Rectal smooth muscle tissue (tissue), 1 donor: ENCODE results near the gene RFWD3.
A peak's percentile ranks its signal among the peaks of the same experiment; 100 is the strongest.
"Not testable (repeated sequence)": the region's sequence is repeated elsewhere in the genome, so short reads cannot be mapped to it uniquely, and the experiment has no call there.

Source experiments
- H3K27ac ChIP-seq: one replicate; pipeline ENCODE4 v1.7.0; 2013; ENCODE audit warnings: low read depth, low read length, inconsistent platforms
- H3K27me3 ChIP-seq: one replicate; pipeline ENCODE4 v1.7.0; 2013; ENCODE audit warnings: low read length; ENCODE audit not compliant: control insufficient read depth, insufficient read depth
- H3K36me3 ChIP-seq: one replicate; pipeline ENCODE4 v1.7.0; 2013; ENCODE audit warnings: low read length; ENCODE audit not compliant: control insufficient read depth, insufficient read depth
- H3K4me1 ChIP-seq: one replicate; pipeline ENCODE4 v1.7.0; 2013; ENCODE audit warnings: low read length; ENCODE audit not compliant: control insufficient read depth, insufficient read depth
- H3K4me3 ChIP-seq: one replicate; pipeline ENCODE4 v1.7.0; 2013; ENCODE audit warnings: low read length
- H3K9ac ChIP-seq: one replicate; pipeline ENCODE4 v1.7.0; 2013; ENCODE audit warnings: low read length

The RFWD3 gene

GRCh38 chr16:74695450-74696422, 29.1 kb upstream of the RFWD3 start:
- no peaks in the 10 kb centered on the region for H3K4me1 ChIP-seq
- H3K36me3 ChIP-seq, result no peaks in the 10 kb centered on the region
- no peaks in the 10 kb centered on the region for H3K27me3 ChIP-seq
- H3K4me3 ChIP-seq, result peak overlapping the region; percentile 75
- no peak overlapping the region for H3K9ac ChIP-seq
- H3K27ac ChIP-seq, result peak overlapping the region; percentile 64

GRCh38 chr16:74691093-74691855, 24.6 kb upstream of the RFWD3 start:
- Histone ChIP-seq H3K4me1 (no peaks in the 10 kb centered on the region), H3K36me3 (no peaks in the 10 kb centered on the region)

GRCh38 chr16:74682556-74682955, 15.9 kb upstream of the RFWD3 start:
- Histone ChIP-seq H3K27ac (no peak overlapping the region), H3K36me3 (peaks cover 14% of the 10 kb centered on the region), H3K4me1 (no peaks in the 10 kb centered on the region), H3K4me3 (no peak overlapping the region), H3K27me3 (no peaks in the 10 kb centered on the region), H3K9ac (no peak overlapping the region)

More at GRCh38 chr16:74691093-74691855, 24.6 kb upstream of the RFWD3 start:
- Histone ChIP-seq H3K27ac (no peak overlapping the region), H3K9ac (no peak overlapping the region), H3K27me3 (no peaks in the 10 kb centered on the region), H3K4me3 (no peak overlapping the region)

GRCh38 chr16:74680681-74681080, 14.0 kb upstream of the RFWD3 start:
- H3K9ac ChIP-seq, result no peak overlapping the region
- H3K27ac ChIP-seq, result no peak overlapping the region
- H3K27me3 ChIP-seq, result no peaks in the 10 kb centered on the region
- H3K4me1 ChIP-seq, result no peaks in the 10 kb centered on the region
- H3K36me3 ChIP-seq, result peaks cover 14% of the 10 kb centered on the region
- no peak overlapping the region for H3K4me3 ChIP-seq

- Histone ChIP-seq H3K36me3 (peaks cover 16% of the 10 kb centered on the region), H3K9ac (no peak overlapping the region), H3K4me1 (no peaks in the 10 kb centered on the region), H3K4me3 (no peak overlapping the region), H3K27ac (no peak overlapping the region), H3K27me3 (no peaks in the 10 kb centered on the region)
Observed at GRCh38 chr16:74679983-74680382, 13.3 kb upstream of the RFWD3 start.

- H3K4me3 ChIP-seq, result no peak overlapping the region
- no peaks in the 10 kb centered on the region for H3K27me3 ChIP-seq
- no peaks in the 10 kb centered on the region for H3K4me1 ChIP-seq
- H3K27ac ChIP-seq, result no peak overlapping the region
- peaks cover 19% of the 10 kb centered on the region for H3K36me3 ChIP-seq
- no peak overlapping the region for H3K9ac ChIP-seq
Observed at GRCh38 chr16:74677868-74678267, 11.2 kb upstream of the RFWD3 start.

- Histone ChIP-seq H3K36me3 (peaks cover 12% of the 10 kb centered on the region), H3K9ac (no peak overlapping the region), H3K4me1 (no peaks in the 10 kb centered on the region), H3K27me3 (no peaks in the 10 kb centered on the region), H3K27ac (no peak overlapping the region), H3K4me3 (no peak overlapping the region)
Observed at GRCh38 chr16:74673876-74674275, 7.2 kb upstream of the RFWD3 start.

GRCh38 chr16:74668877-74669276, 2.2 kb upstream of the RFWD3 start:
- H3K27me3 ChIP-seq, H3K9ac ChIP-seq, H3K4me3 ChIP-seq, H3K4me1 ChIP-seq, H3K27ac ChIP-seq: not testable (repeated sequence)
- H3K36me3 ChIP-seq, result peaks cover 11% of the 10 kb centered on the region

- peak overlapping the region; percentile 74 for H3K4me3 ChIP-seq
- H3K4me1 ChIP-seq, result no peaks in the 10 kb centered on the region
- no peak overlapping the region for H3K9ac ChIP-seq
- H3K27ac ChIP-seq, result peak overlapping the region; percentile 34
- H3K27me3 ChIP-seq, result no peaks in the 10 kb centered on the region
- peaks cover 11% of the 10 kb centered on the region for H3K36me3 ChIP-seq
Observed at GRCh38 chr16:74667255-74667700, 601 bp upstream of the RFWD3 start.

- Histone ChIP-seq H3K4me1 (no peaks in the 10 kb centered on the region), H3K27me3 (no peaks in the 10 kb centered on the region), H3K27ac (no peak overlapping the region), H3K4me3 (peak overlapping the region; percentile 75), H3K9ac (no peak overlapping the region), H3K36me3 (peaks cover 13% of the 10 kb centered on the region)
Observed at GRCh38 chr16:74666010-74666421, 661 bp downstream of the RFWD3 start.

- Histone ChIP-seq H3K4me3 (no peak overlapping the region), H3K4me1 (no peaks in the 10 kb centered on the region), H3K9ac (no peak overlapping the region), H3K27me3 (no peaks in the 10 kb centered on the region), H3K36me3 (peaks cover 28% of the 10 kb centered on the region), H3K27ac (no peak overlapping the region)
Observed at GRCh38 chr16:74661064-74661463, 5.6 kb downstream of the RFWD3 start.

- Histone ChIP-seq H3K9ac (no peak overlapping the region), H3K27me3 (no peaks in the 10 kb centered on the region), H3K4me1 (no peaks in the 10 kb centered on the region), H3K27ac (no peak overlapping the region), H3K4me3 (no peak overlapping the region), H3K36me3 (peaks cover 30% of the 10 kb centered on the region)
Observed at GRCh38 chr16:74660383-74660782, 6.3 kb downstream of the RFWD3 start.
